Smooth muscle cell (in vitro differentiated cells): Measurements from ENCODE around the gene OR7G3. TPM values are rescaled to one million over a fixed set of nuclear protein-coding genes. Genes with fewer than 3 reads are reported as not detected.

ENCODE experiments used
- DNase-seq: peaks from one replicate; lab custom pipeline; 2025; ENCODE audit not compliant: unreplicated experiment; lab: John Stamatoyannopoulos, UW
- H2AFZ ChIP-seq: fragments of 200-600 bp; sonication (generic); 2 replicates; pipeline ENCODE4 v1.6.0; 2016; ENCODE audit warnings: antibody characterized with exemption, low read depth, mild to moderate bottlenecking
- H3F3A ChIP-seq: fragments of 200-600 bp; sonication (generic); 2 replicates; pipeline ENCODE4 v1.6.0; 2017; ENCODE audit warnings: antibody characterized with exemption, low read depth
- H3K27ac ChIP-seq: fragments of 200-600 bp; sonication (generic); 2 replicates; pipeline ENCODE4 v1.5.1; 2016; ENCODE audit warnings: low read depth, mild to moderate bottlenecking
- H3K27me3 ChIP-seq: fragments of 200-600 bp; sonication (generic); 2 replicates; pipeline ENCODE4 v1.6.1; 2016; ENCODE audit warnings: low read depth, mild to moderate bottlenecking
- H3K36me3 ChIP-seq: fragments of 200-600 bp; sonication (generic); 2 replicates; pipeline ENCODE4 v1.5.1; 2016; ENCODE audit warnings: low read depth
- H3K4me1 ChIP-seq: fragments of 200-600 bp; sonication (generic); 2 replicates; pipeline ENCODE4 v1.5.1; 2016; ENCODE audit warnings: low read depth
- H3K4me2 ChIP-seq: fragments of 200-600 bp; sonication (generic); 2 replicates; pipeline ENCODE4 v1.6.0; 2016; ENCODE audit warnings: mild to moderate bottlenecking
- H3K4me3 ChIP-seq: fragments of 200-600 bp; sonication (generic); 2 replicates; pipeline ENCODE4 v1.5.1; 2016; ENCODE audit warnings: mild to moderate bottlenecking
- H3K79me2 ChIP-seq: fragments of 200-600 bp; sonication (generic); 2 replicates; pipeline ENCODE4 v1.6.0; 2016; ENCODE audit warnings: low read depth, mild to moderate bottlenecking
- H3K9ac ChIP-seq: fragments of 200-600 bp; sonication (generic); 2 replicates; pipeline ENCODE4 v1.6.0; 2016; ENCODE audit warnings: low read depth
- H3K9me3 ChIP-seq: fragments of 200-600 bp; sonication (generic); replicated peaks from 2 replicates; pipeline ENCODE4 v1.5.1; 2016; ENCODE audit warnings: low read depth
- H4K20me1 ChIP-seq: fragments of 200-600 bp; sonication (generic); 2 replicates; pipeline ENCODE4 v1.6.0; 2016; ENCODE audit warnings: low read depth
- CTCF ChIP-seq: fragments of 200-600 bp; sonication (generic); IDR thresholded peaks from 2 replicates; pipeline ENCODE4 v1.5.1; 2017; ENCODE audit warnings: borderline replicate concordance, mild to moderate bottlenecking, antibody characterized with exemption; ENCODE audit not compliant: insufficient read depth, poor library complexity, severe bottlenecking
- WGBS: methylation state at CpG from one replicate; pipeline ENCODE4 v1.1.7; 2016; ENCODE audit warnings: low lambda C conversion rate; 5-methylcytosine and 5-hydroxymethylcytosine counted together
- polyA plus RNA-seq: library from polyadenylated mRNA; unstranded; fragments of >200 nt; fragmentation: Nextera tagmentation; extraction: Ambion mirVana; gene quantifications from 2 replicates; pipeline ENCODE4 v1.2.1, GENCODE V29; 2016
- total RNA-seq: library from RNA; depleted of rRNA; stranded (reverse); fragments of >200 nt; gene quantifications from 2 replicates; pipeline ENCODE4 v1.2.3, GENCODE V29; 2014

OR7G3 gene
- total and polyA plus RNA-seq, 2 experiments from 2014 or later, result not detected

- Histone ChIP-seq H3K9ac (no peak overlapping the region), H3K4me1 (no peaks in the 10 kb centered on the region), H3K27ac (no peak overlapping the region), H3K9me3 (peaks cover 3% of the 10 kb centered on the region), H2AFZ (no peak overlapping the region), H3K27me3 (no peaks in the 10 kb centered on the region), H4K20me1 (no peaks in the 10 kb centered on the region), H3K4me3 (no peak overlapping the region), H3F3A (no peaks in the 10 kb centered on the region), H3K4me2 (no peak overlapping the region), H3K79me2 (no peaks in the 10 kb centered on the region), H3K36me3 (no peaks in the 10 kb centered on the region)
- no peak for TF ChIP-seq CTCF
- WGBS, result 66% methylated on average over 5 of the region's 5 CpGs
- DNase-seq, result no peak
These were observed 10.2 kb downstream of the OR7G3 start for GRCh38 chr19:9116547-9116946.

DNA sequence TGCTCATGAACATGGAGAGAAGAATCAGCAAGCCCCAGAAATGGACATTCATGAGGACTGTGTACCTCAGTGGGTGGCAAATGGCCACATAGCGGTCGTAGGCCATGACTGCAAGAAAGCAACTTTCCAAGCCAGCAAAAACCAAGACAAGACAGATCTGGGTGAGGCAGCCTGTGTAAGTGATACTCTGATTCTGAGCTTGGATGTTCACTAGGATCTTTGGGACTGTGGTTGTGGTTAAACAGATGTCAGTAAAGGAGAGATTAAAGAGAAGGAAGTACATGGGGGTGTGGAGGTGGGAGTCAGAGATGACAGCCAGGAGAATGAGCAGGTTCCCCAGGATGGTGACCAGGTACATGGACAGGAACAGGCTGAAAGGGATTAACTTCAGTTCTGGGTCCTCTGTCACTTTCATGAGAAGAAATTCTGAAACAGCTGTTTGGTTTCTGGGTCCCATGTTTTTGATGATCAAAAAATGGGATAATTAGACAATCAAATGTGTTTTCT lies 11.4 kb downstream of the OR7G3 start, which contains the start of gene OR7G1:
TSS of gene OR7G1 (minus strand) at position 457 of the 507 bp plus-strand sequence. CDS start at position 457, 0 bp downstream.
- Histone ChIP-seq H2AFZ (no peak within 1 kb of the TSS), H3K4me3 (no peak within 1 kb of the TSS), H3K79me2 (no peaks in the 10 kb centered on the region), H3K36me3 (no peaks in the 10 kb centered on the region), H3K4me1 (no peaks in the 10 kb centered on the region), H3K4me2 (no peak within 1 kb of the TSS), H4K20me1 (no peaks in the 10 kb centered on the region), H3K9ac (no peak within 1 kb of the TSS), H3K27ac (no peak within 1 kb of the TSS), H3K27me3 (no peaks in the 10 kb centered on the region), H3F3A (no peaks in the 10 kb centered on the region), H3K9me3 (no peaks in the 10 kb centered on the region)
- no peak for TF ChIP-seq CTCF
- WGBS, result 71% methylated on average over 2 of the region's 2 CpGs
- DNase-seq, result no peak

- Histone ChIP-seq H2AFZ (no peak overlapping the region), H3K27me3 (no peaks in the 10 kb centered on the region), H4K20me1 (no peaks in the 10 kb centered on the region), H3K4me3 (no peak overlapping the region), H3K4me2 (no peak overlapping the region), H3F3A (no peaks in the 10 kb centered on the region), H3K79me2 (no peaks in the 10 kb centered on the region), H3K36me3 (no peaks in the 10 kb centered on the region), H3K4me1 (no peaks in the 10 kb centered on the region), H3K27ac (no peak overlapping the region), H3K9ac (no peak overlapping the region), H3K9me3 (no peaks in the 10 kb centered on the region)
- TF ChIP-seq CTCF, result no peak
- WGBS, result 47% methylated on average over 2 of the region's 2 CpGs
- DNase-seq, result no peak
These were observed 16.8 kb downstream of the OR7G3 start for GRCh38 chr19:9109959-9110358.

GRCh38 chr19:9107375-9107774 lies 19.4 kb downstream of the OR7G3 start, which contains the start of gene OR7G2:
Gene OR7G2, minus strand, starts transcription at chr19:9107475. Its CDS starts 4,232 bp downstream, at chr19:9103243.
- no peaks in the 10 kb centered on the region for H3K27me3 ChIP-seq
- no peak within 1 kb of the TSS for H2AFZ ChIP-seq
- no peak within 1 kb of the TSS for H3K27ac ChIP-seq
- no peak within 1 kb of the TSS for H3K9ac ChIP-seq
- no peak within 1 kb of the TSS for H3K4me2 ChIP-seq
- TF ChIP-seq CTCF, result no peak
- no peaks in the 10 kb centered on the region for H3K36me3 ChIP-seq
- no peaks in the 10 kb centered on the region for H3K79me2 ChIP-seq
- H3F3A ChIP-seq, result no peaks in the 10 kb centered on the region
- no peaks in the 10 kb centered on the region for H4K20me1 ChIP-seq
- H3K9me3 ChIP-seq, result no peaks in the 10 kb centered on the region
- DNase-seq, result no peak
- H3K4me1 ChIP-seq, result no peaks in the 10 kb centered on the region
- 63% methylated on average over 8 of the region's 8 CpGs for WGBS
- H3K4me3 ChIP-seq, result no peak within 1 kb of the TSS
